IPS-15b (cell line): Measurements from ENCODE around the gene METTL4.

Experiments used
- H3K27me3 ChIP-seq: one replicate; pipeline ENCODE4 v1.6.1; 2013; ENCODE audit warnings: low read length; ENCODE audit not compliant: control insufficient read depth, insufficient read depth
- H3K36me3 ChIP-seq: one replicate; pipeline ENCODE4 v1.6.1; 2013; ENCODE audit warnings: low read length; ENCODE audit not compliant: control insufficient read depth, insufficient read depth
- H3K4me1 ChIP-seq: one replicate; pipeline ENCODE4 v1.6.1; 2013; ENCODE audit warnings: mild to moderate bottlenecking, low read length; ENCODE audit not compliant: control insufficient read depth, insufficient read depth
- H3K4me3 ChIP-seq: one replicate; pipeline ENCODE4 v1.5.1; 2013; ENCODE audit warnings: low read depth, low read length
- H3K9ac ChIP-seq: one replicate; pipeline ENCODE4 v1.6.1; 2013; ENCODE audit warnings: low read depth, mild to moderate bottlenecking, low read length
- H3K9me3 ChIP-seq: one replicate; pipeline ENCODE4 v1.6.1; 2013; ENCODE audit warnings: mild to moderate bottlenecking, low read length; ENCODE audit not compliant: control insufficient read depth, insufficient read depth

Gene METTL4, protein sequence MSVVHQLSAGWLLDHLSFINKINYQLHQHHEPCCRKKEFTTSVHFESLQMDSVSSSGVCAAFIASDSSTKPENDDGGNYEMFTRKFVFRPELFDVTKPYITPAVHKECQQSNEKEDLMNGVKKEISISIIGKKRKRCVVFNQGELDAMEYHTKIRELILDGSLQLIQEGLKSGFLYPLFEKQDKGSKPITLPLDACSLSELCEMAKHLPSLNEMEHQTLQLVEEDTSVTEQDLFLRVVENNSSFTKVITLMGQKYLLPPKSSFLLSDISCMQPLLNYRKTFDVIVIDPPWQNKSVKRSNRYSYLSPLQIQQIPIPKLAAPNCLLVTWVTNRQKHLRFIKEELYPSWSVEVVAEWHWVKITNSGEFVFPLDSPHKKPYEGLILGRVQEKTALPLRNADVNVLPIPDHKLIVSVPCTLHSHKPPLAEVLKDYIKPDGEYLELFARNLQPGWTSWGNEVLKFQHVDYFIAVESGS

DNA sequence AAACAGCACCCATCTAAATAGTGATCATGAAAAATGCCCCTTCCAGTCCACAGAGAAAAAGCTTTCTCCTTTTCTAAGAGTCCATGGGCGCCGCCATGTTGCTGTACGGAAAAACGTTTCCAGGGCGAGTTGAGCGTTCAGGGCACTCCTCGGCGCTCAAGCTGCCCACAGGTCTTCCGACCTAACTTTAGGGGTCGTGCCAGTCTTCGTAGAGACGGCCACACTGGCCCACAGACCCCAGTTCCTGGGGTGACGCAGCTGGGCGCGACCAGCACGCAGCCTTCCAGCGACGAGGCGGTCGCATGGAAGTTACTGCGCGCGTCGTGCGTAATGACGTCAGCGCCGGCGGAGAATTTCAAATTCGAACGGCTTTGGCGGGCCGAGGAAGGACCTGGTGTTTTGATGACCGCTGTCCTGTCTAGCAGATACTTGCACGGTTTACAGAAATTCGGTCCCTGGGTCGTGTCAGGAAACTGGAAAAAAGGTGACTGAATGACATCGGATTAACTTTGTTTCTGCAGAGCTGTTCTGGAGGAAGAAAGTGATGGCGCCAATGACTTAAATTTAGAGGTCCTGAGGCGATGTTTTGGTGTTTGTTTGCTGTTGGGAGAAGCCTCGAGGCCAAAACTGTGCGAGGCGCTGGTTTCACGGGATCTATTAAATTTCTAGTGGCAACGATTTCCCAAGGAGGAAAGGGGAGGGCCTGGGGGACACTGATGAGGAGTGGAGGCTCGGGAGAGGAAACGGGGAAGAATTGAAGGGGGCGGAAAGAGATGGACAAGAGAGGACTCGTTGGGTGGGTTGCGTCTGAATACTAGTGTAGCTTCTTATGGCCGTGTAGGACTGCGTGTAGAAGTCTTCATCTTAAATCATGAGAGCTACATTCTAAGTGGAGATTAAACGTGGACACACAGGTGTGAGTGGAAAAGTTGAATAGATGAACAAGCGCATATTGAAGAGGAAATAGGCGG is at the start of gene METTL4, which contains the start of gene NDC80:
METTL4 (minus strand) TSS at position 306 of the 971 bp plus-strand sequence. CDS start 4,289 bp downstream, outside the sequence.
NDC80 (plus strand) TSS at position 358 of the 971 bp plus-strand sequence. CDS start 1,429 bp downstream, outside the sequence.
- peak within 1 kb of the TSS; percentile 99 for H3K4me3 ChIP-seq
- peaks cover 8% of the 10 kb centered on the region for H3K36me3 ChIP-seq
- peak within 1 kb of the TSS; percentile 99 for H3K9ac ChIP-seq
- H3K27me3 ChIP-seq = no peaks in the 10 kb centered on the region
- no peaks in the 10 kb centered on the region for H3K9me3 ChIP-seq
- peaks cover 3% of the 10 kb centered on the region for H3K4me1 ChIP-seq

DNA sequence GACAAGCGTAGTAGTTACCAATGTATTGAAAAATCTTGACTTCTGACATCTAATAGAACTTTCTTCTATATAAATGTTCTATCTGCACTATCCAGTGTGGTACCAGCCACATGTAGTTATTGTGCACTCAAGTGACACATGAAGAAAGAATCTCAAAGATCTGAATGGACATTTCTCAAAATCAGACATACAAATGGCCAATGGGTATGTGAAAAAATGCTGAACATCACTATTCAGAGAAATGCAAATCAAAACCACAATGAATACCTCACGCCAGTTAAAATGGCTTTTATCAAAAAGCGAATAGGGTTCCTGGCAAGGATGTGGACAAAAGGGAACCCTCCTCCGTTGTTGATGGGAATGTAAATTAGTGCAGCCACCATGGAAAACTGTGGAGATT is 46.7 kb upstream of the METTL4 start:
- no peak overlapping the region for H3K4me3 ChIP-seq

DNA sequence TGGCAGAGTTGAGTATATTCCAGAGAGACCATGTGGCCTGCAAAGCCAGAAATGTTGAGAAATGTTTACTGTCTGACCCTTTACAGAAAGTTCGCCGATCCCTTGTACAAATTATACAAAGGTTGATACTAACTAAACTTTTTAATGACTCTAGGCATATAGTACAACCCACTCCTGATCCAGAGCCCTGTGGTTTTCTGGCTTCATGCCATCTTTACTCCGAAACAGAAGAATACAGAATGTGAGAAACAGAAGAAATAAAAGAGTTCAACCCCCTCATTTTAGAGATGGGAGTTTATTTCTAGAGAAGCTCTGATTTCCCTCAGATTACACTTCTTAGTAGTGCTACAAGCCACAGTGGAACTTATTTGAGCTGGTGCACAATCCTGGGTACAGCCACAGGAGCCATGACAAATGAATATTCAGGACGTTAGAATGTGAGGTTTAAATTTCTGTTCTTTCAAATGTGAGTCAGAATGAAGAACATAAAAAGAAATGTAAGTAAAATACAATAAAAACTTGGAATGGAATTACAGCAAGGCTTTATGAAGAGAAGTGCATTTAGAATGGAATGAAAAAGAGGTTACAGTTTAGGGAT is 46.2 kb upstream of the METTL4 start:
- Histone ChIP-seq H3K4me3 (no peak overlapping the region), H3K4me1 (no peaks in the 10 kb centered on the region), H3K36me3 (no peaks in the 10 kb centered on the region), H3K9me3 (no peaks in the 10 kb centered on the region), H3K9ac (no peak overlapping the region), H3K27me3 (no peaks in the 10 kb centered on the region)

More for the DNA sequence above, 46.7 kb upstream of the METTL4 start:
- Histone ChIP-seq H3K9ac (no peak overlapping the region), H3K27me3 (no peaks in the 10 kb centered on the region), H3K4me1 (no peaks in the 10 kb centered on the region), H3K9me3 (no peaks in the 10 kb centered on the region), H3K36me3 (no peaks in the 10 kb centered on the region)

DNA sequence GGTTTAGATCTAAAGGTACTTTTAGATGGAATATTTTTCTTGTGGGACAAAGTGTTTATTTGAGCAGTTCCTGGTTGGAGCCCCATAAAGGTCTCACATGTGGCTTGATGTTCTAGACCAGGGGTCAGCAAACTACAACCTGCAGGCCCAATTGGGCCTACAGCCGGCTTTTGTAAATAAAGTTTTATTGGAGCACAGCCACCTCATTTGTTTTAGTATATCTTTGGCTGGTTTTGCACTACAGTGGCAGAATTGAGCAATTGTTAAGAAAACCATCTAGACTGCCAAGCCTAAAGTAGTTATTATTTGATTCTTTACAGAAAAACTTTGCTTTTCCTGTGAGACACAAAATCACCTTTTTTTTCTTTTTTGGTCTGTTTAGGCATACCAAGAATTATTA is 41.7 kb upstream of the METTL4 start:
- no peak overlapping the region for H3K9ac ChIP-seq

DNA sequence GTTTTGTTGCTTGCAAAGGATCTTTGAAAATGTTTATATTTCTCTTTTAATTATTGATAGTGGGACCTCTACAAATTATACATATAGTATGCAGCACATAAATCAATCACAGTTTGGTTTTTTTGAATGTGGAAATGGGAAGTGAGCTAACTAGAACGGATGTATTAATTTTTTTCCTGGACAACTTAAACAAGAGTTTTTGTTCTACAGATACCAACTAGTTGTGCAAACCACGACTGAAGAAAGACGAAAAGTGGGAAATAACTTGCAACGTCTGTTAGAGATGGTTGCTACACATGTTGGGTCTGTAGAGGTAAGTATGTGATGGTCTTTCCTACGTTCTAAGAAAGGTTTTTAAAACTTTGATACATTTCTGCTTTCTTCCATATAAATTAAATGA is 39.2 kb upstream of the METTL4 start:
- Histone ChIP-seq H3K9me3 (no peaks in the 10 kb centered on the region), H3K4me1 (no peaks in the 10 kb centered on the region), H3K36me3 (no peaks in the 10 kb centered on the region), H3K27me3 (no peaks in the 10 kb centered on the region), H3K9ac (no peak overlapping the region), H3K4me3 (no peak overlapping the region)

More for the DNA sequence above, 41.7 kb upstream of the METTL4 start:
- no peaks in the 10 kb centered on the region for H3K27me3 ChIP-seq
- no peaks in the 10 kb centered on the region for H3K9me3 ChIP-seq
- no peaks in the 10 kb centered on the region for H3K36me3 ChIP-seq
- no peaks in the 10 kb centered on the region for H3K4me1 ChIP-seq
- H3K4me3 ChIP-seq = no peak overlapping the region

DNA sequence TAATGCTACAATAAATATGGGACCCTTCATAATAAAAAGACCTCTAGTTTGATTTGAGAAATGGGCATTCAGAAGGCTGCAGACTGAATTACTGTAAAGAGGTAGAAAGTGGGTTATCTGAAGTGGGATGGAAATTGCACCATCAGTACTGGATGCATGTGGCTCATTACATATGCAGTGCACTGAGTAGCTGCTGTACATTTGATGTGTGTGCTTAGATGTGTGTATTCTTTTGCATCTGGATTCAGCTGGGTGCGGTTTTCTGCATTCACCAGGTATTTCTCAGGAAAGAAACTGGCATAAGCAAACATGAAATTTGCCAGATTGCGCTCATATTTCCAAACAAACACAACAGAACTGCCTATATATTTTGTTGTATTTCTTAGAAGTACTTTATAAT is 38.3 kb upstream of the METTL4 start:
- Histone ChIP-seq H3K36me3 (no peaks in the 10 kb centered on the region), H3K9ac (no peak overlapping the region), H3K27me3 (no peaks in the 10 kb centered on the region), H3K9me3 (no peaks in the 10 kb centered on the region), H3K4me3 (no peak overlapping the region), H3K4me1 (no peaks in the 10 kb centered on the region)

DNA sequence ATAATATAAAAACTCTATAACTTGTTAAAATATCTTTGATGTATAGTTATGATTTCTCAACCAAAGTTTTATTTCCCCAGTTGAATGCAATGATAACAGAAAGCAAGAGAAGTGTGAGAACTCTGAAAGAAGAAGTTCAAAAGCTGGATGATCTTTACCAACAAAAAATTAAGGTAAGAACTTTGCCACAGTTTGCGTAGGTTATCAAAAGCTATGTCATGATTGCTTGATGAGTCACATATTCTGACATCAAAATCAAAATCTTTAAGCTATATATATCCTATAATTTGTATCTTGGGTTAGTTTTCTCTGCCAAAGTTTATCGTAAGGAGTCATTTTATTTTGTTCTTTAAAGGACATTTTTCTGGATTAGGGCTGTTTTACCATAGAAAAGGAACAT is 35.0 kb upstream of the METTL4 start:
- Histone ChIP-seq H3K36me3 (no peaks in the 10 kb centered on the region), H3K4me1 (no peaks in the 10 kb centered on the region), H3K9me3 (no peaks in the 10 kb centered on the region), H3K9ac (no peak overlapping the region), H3K27me3 (no peaks in the 10 kb centered on the region), H3K4me3 (no peak overlapping the region)

DNA sequence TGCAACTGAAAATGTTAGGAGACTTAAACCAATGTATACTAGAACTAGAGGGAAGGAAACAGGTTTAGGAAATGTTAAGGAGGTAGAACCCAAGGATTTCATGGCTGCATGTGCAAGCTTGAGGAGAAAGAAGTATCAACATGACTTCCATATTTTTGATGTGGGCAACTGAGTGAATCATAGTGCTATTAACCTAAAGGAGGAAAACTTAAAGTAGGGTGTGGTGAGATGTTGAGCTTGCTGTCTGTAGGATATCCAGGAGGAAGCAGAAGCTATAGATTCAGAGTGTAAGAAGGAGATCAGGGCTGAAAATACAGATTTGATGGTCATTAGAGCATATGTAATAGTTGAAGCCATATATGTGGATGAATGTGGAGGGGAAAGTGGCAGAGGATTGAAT is 31.5 kb upstream of the METTL4 start:
- Histone ChIP-seq H3K4me3 (no peak overlapping the region), H3K9ac (no peak overlapping the region), H3K4me1 (no peaks in the 10 kb centered on the region), H3K36me3 (no peaks in the 10 kb centered on the region), H3K27me3 (no peaks in the 10 kb centered on the region), H3K9me3 (no peaks in the 10 kb centered on the region)

DNA sequence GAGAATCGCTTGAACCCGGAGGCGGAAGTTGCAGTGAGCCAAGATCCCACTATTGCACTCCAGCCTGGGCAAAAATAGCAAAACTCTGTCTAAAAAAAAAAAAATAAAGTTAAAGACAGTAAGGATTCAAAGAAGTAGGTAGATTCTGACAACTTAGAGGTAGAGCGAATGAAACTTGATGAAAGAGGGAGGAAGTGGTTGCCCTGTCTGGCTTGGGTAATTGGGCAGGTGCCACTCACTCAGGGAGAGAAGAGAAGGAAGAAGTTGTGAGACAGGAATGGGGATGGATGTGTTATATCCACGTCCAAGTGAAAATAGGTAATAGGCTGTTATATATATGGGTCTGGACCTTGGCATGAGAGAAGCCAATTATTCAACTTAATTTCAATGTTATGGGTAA is 26.3 kb upstream of the METTL4 start:
- H3K4me1 ChIP-seq = no peaks in the 10 kb centered on the region
- H3K9me3 ChIP-seq = no peaks in the 10 kb centered on the region
- H3K27me3 ChIP-seq = no peaks in the 10 kb centered on the region
- H3K36me3 ChIP-seq = peaks cover 8% of the 10 kb centered on the region
- H3K9ac ChIP-seq = no peak overlapping the region
- no peak overlapping the region for H3K4me3 ChIP-seq

DNA sequence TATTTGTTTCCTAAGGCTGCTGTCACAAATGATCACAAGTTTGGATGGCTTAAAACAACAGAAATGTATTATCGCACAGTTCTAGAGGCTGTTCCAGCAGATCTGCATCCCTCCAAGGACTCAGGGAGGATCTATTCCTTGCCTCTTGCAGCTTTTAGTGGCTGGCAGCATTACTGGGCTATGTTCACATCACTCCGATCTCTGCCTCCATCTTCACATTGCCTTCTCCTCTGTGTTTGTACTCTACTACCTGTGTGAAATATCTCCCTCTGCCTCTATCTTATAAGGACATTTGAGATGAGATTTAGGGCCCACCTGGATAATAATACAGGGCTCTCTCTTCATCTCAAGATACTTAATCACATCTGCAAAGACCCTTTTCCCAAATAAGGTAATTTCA is 19.0 kb upstream of the METTL4 start:
- Histone ChIP-seq H3K27me3 (no peaks in the 10 kb centered on the region), H3K9me3 (no peaks in the 10 kb centered on the region), H3K4me3 (no peak overlapping the region), H3K4me1 (no peaks in the 10 kb centered on the region), H3K36me3 (peaks cover 5% of the 10 kb centered on the region), H3K9ac (no peak overlapping the region)

DNA sequence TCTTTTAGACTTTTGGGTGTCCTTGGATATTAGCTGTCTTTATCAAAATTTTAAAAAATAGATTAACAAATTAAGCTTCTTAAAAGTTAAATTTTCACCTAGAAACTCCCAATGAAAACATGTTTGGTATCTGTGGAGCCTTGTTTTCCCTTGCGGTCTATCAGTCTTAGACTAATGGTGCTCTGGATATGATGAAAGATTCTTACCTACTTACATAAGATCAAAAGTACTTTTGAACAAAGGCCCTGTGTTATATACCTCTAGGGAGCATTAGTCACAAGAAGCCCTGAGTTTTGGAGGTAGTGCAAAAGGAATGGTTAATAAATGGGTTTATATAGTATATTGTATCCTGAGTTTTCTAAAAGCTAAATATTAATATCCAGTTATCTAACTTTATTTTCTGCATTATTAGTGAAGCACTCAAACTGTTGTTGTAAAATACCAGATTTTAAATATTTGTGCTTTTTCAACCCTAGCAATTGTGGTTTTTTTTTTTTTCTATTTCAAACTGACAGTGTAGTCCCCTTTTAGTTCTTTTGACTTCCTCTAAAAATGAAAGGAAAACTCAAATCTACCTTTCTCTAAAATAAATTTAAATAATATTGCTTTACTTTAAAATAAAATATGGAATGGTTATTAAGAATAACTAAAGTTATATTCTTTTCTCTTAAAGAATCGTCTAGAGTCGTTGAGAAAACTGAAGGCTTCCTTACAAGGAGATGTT is 18.2 kb upstream of the METTL4 start:
- no peaks in the 10 kb centered on the region for H3K9me3 ChIP-seq
- no peak overlapping the region for H3K9ac ChIP-seq
- H3K4me3 ChIP-seq = no peak overlapping the region
- H3K27me3 ChIP-seq = no peaks in the 10 kb centered on the region
- peaks cover 5% of the 10 kb centered on the region for H3K36me3 ChIP-seq
- no peaks in the 10 kb centered on the region for H3K4me1 ChIP-seq
